Activated T-cell treated with anti-CD3 and anti-CD28 coated beads, Interleukin-2, amount 50 U/mL, for 72 hours (primary cell): ENCODE measurements around the gene IL2RA. TPM values are rescaled to one million over a fixed set of nuclear protein-coding genes. Genes with fewer than 3 reads are reported as not detected.
A peak's percentile ranks its signal among the peaks of the same experiment; 100 is the strongest.

Source experiments
- ATAC-seq, 2 donors: fragments of 150-1000 bp; cut with Tn5 transposase; replicated peaks in 1 of 2; 2 replicates each; pipeline ENCODE4 v1.10.0; 2021; ENCODE audit warnings: moderate library complexity in 2 of 2, mild to moderate bottlenecking in 1 of 2
- DNase-seq, 2 donors: peaks; one replicate each; pipeline ENCODE4 v3.0.0; 2021 to 2022; ENCODE audit warnings: mixed read lengths in 1 of 2
- H3K27ac Mint-ChIP-seq: one replicate; pipeline ENCODE4 v1.8.0; 2022; ENCODE audit warnings: mild to moderate bottlenecking, moderate library complexity, mixed read lengths
- H3K27me3 Mint-ChIP-seq: one replicate; pipeline ENCODE4 v1.8.0; 2022; ENCODE audit warnings: low read depth, mixed read lengths
- H3K36me3 Mint-ChIP-seq, 2 donors: one replicate each; pipeline ENCODE4 v1.8.0; 2022; ENCODE audit warnings: mixed read lengths in 2 of 2, mild to moderate bottlenecking in 1 of 2; ENCODE audit not compliant: insufficient read depth in 2 of 2
- H3K4me1 Mint-ChIP-seq: one replicate; pipeline ENCODE4 v1.8.0; 2022; ENCODE audit warnings: low read depth, mixed read lengths
- H3K4me3 Mint-ChIP-seq, 2 donors: one replicate each; pipeline ENCODE4 v1.8.0; 2022; ENCODE audit warnings: mild to moderate bottlenecking in 2 of 2, mixed read lengths in 2 of 2, moderate library complexity in 2 of 2
- H3K9me3 Mint-ChIP-seq, 2 donors: one replicate each; pipeline ENCODE4 v1.8.0; 2022; ENCODE audit warnings: mixed read lengths in 2 of 2
- total RNA-seq, 2 donors: library from RNA; stranded (reverse); gene quantifications; one replicate each; pipeline ENCODE4 v1.2.3, GENCODE V29; 2022

IL2RA gene
- total RNA-seq, 2 donors from 2014 or later, result 848 to 1,110 TPM

DNA sequence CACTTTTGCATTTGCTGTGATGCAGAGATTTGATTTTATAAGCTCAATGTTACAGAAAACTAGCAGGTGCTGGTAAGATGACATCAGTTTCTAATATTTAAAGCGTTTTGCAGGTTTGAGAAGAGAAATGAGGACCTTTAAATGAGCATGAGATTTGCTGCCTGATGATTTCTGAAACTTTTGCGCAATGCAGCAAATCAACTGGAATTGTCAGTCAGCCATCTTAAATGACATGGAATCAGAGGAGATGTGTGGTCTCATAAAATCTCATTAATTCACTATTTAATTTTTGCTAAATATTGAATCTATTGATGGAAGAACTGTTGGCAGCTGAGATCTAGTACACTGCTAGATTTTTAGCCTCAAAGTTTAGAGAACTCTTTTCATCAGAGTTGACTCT is 30.6 kb upstream of the IL2RA start:
- no peak for ATAC-seq
- Mint-ChIP-seq H3K4me3 (peak overlapping the region; percentile 73 to 86), H3K27ac (peak overlapping the region; percentile 69), H3K27me3 (no peaks in the 10 kb centered on the region), H3K4me1 (peaks cover 67% of the 10 kb centered on the region), H3K36me3 (peaks cover 5 to 31% of the 10 kb centered on the region in 2 donors), H3K9me3 (no peaks in the 10 kb centered on the region)
- no peak for DNase-seq

GRCh38 chr10:6091630-6092029 is 29.5 kb upstream of the IL2RA start:
- ATAC-seq (no peak), DNase-seq (no peak)
- Mint-ChIP-seq H3K4me1 (peaks cover 78% of the 10 kb centered on the region), H3K4me3 (peak overlapping the region; percentile 73 to 86), H3K36me3 (peaks cover 4 to 22% of the 10 kb centered on the region in 2 donors), H3K27ac (peak overlapping the region; percentile 69), H3K27me3 (no peaks in the 10 kb centered on the region), H3K9me3 (no peaks in the 10 kb centered on the region)

DNA sequence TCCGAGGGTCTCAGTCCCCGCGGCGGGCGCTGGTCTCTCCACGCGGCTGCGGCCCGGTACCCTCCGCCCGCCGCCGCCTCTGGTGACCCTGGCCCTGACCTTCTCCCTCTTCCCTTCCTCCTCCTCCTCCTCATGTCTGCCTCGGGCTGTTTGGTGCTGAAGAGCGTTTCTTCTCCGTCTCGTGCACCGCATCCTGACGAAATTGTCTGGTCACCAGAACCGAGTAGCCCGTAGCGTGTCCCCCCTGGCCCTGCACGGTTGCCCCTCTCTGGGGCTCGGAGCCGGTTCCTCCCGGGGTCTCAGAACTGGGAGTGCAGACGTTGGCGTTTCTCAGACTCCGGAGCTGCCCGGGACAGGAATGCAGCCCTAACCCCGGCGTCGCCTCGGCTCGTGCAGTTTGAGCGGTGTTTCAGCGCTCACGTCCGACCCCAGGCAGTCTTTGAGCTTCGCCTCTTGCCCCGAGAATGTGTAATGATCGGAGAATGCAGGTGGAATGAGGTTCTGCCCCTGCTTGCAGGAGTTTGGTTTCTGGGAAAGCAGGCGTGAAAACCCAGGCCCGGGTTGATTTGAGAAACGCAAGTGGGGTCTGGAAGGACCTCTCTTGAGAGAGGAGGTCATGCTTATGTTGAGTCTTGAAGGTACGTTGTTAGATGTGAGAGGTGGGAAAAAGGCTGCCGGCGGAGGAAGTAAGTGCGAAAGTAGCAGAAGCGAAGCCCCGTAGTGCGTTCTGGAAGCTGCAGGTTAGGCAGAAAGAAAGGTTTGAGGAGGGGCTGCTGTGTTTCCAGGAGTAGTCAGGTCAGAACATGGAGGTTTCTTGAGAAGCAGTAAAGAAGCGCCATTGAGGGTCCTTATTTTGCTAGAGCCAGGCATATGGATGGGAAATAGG is 27.4 kb upstream of the IL2RA start:
- H3K27ac Mint-ChIP-seq, result peak overlapping the region; percentile 75
- no peaks in the 10 kb centered on the region for H3K9me3 Mint-ChIP-seq
- DNase-seq (peak; percentile 32 to 41), ATAC-seq (peak; percentile 22 to 27)
- no peaks in the 10 kb centered on the region for H3K27me3 Mint-ChIP-seq
- H3K36me3 Mint-ChIP-seq, result peaks cover 4 to 20% of the 10 kb centered on the region in 2 donors
- H3K4me1 Mint-ChIP-seq, result peaks cover 83% of the 10 kb centered on the region
- peak overlapping the region; percentile 91 to 92 for H3K4me3 Mint-ChIP-seq

DNA sequence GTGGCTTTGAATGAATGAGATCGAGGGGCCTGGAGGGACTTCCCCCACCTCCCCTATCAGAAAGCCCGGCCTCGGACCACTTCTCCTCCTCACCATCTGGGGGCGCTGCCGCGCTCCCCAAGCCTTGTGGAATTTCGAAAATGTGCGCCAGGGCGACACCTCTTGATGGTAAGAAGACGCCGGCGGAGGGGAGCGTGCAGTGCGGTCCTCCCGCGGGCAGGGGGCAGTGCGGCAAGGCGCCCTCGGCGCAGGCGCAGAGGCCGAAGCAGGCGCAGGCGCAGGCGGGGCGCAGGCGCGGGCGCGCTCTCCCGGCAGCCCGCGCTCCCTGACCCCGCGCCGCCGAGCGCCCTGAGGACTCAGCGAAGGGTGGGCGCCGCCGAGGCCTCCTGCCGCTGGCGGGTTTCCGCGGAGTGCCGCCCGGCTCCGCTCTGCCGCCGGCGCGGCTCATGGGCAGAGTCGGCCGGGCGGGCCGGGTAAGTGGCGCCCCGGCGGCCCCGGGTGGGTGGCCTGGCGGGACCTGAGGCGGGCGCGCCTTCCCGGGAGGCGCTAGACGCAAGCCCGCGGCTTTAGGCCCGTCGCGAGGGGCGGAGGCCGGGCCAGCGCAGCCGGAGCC is 26.7 kb upstream of the IL2RA start, which contains the start of gene RBM17:
Gene RBM17, plus strand, starts transcription at position 314 of the 613 bp plus-strand sequence. CDS start 8,032 bp downstream, outside the sequence.
- DNase-seq, result peak; percentile 95 to 99
- Mint-ChIP-seq H3K27ac (peak within 1 kb of the TSS; percentile 75), H3K4me3 (peak within 1 kb of the TSS; percentile 91 to 92), H3K27me3 (no peaks in the 10 kb centered on the region), H3K4me1 (peaks cover 83% of the 10 kb centered on the region), H3K36me3 (peaks cover 4 to 13% of the 10 kb centered on the region in 2 donors), H3K9me3 (no peaks in the 10 kb centered on the region)
- peak; percentile 77 to 79 for ATAC-seq

GRCh38 chr10:6086375-6087233 is 24.4 kb upstream of the IL2RA start:
- peaks cover 85% of the 10 kb centered on the region for H3K4me1 Mint-ChIP-seq
- H3K9me3 Mint-ChIP-seq, result peaks cover 4 to 7% of the 10 kb centered on the region in 2 donors
- peaks cover 9 to 14% of the 10 kb centered on the region in 2 donors for H3K36me3 Mint-ChIP-seq

DNA sequence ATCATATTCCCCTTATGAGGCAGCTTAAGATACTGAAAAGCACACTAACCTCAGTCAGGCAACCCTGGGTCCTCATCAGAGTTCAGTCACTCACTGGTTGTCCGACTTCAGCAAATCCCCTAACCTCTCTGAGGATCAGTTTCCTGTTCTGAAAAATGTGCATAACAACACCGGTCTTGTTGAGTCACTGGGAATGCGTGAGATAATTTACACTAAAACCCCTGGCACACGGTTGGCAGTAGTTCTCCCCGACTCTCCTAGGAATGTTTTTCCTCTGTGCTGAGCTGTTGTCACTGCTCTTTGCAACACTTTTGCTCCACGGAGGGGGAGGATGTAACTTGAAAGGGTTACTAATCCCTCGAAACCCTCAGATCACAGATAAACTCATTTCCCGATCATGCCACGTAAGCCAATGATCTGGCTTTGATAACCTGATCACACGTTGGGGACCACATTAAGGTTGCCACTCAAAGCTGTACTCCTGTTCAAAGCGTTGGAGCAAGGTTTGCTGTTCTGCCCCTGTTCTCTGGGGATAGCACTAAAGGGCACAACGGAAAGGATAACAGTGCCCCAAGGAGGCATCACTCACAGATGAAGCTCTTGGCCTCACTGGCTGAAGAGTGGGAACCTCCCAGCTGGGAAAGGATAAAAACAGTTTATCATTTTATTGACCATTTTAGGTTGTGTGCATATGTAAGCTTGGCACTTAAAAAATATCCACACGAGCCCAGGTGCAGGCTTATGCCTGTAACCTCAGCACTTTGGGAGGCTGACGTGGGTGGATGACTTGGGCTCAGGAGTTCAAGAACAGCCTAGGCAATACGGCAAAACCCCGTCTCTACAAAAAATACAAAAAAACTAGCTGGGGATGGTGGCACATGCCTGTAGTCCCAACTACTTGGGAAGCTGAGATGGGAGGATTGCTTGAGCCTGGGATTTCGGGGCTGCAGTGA is 21.6 kb upstream of the IL2RA start:
- Mint-ChIP-seq H3K27me3 (no peaks in the 10 kb centered on the region), H3K4me3 (peak overlapping the region; percentile 82 to 83), H3K27ac (peak overlapping the region; percentile 92), H3K9me3 (peaks cover 4 to 7% of the 10 kb centered on the region in 2 donors), H3K36me3 (peaks cover 7 to 13% of the 10 kb centered on the region in 2 donors), H3K4me1 (peaks cover 83% of the 10 kb centered on the region)
- ATAC-seq (peak; percentile 82 to 84), DNase-seq (peak; percentile 85 to 87)

More at GRCh38 chr10:6086375-6087233, 24.4 kb upstream of the IL2RA start:
- peak overlapping the region; percentile 59 for H3K27ac Mint-ChIP-seq
- DNase-seq, result peak; percentile 86 to 91
- peak; percentile 36 to 38 for ATAC-seq
- H3K27me3 Mint-ChIP-seq, result no peaks in the 10 kb centered on the region
- H3K4me3 Mint-ChIP-seq, result peak overlapping the region; percentile 78 to 80

- H3K27me3 Mint-ChIP-seq, result no peaks in the 10 kb centered on the region
- peaks cover 7 to 13% of the 10 kb centered on the region in 2 donors for H3K36me3 Mint-ChIP-seq
- H3K27ac Mint-ChIP-seq, result peak overlapping the region; percentile 92
- ATAC-seq (peak; percentile 51 to 52), DNase-seq (peak; percentile 43 to 48)
- H3K9me3 Mint-ChIP-seq, result peaks cover 4 to 7% of the 10 kb centered on the region in 2 donors
- H3K4me1 Mint-ChIP-seq, result peaks cover 73% of the 10 kb centered on the region
- peak overlapping the region; percentile 82 to 83 for H3K4me3 Mint-ChIP-seq
Measured at GRCh38 chr10:6082496-6083395, 20.6 kb upstream of the IL2RA start.

DNA sequence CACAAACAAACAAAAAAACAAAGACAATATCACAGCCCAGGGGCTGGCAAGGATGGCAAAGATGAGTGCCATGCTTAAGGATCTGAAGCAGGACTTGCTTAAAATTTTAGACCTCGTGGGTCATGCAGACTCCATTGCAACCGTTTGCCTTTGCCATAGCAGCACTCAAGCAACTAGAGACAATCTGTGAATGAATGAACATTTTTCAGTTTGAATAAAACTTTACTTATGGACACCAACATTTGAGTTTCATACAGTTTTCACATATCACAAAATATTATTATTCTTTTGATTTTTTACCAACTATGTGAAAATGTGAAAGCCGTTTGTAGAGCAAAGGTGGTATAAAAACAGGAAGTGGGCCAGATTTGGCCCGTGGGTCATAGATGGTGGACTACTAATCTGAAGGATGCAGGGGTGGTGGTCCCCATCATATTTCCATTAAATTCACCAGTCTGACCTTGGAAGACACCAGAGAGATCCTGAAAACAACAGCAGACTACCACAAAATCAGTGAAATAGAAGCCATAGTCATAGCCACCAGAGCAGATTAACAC is 18.3 kb upstream of the IL2RA start:
- H3K27me3 Mint-ChIP-seq, result no peaks in the 10 kb centered on the region
- H3K9me3 Mint-ChIP-seq, result peaks cover 4 to 7% of the 10 kb centered on the region in 2 donors
- H3K4me1 Mint-ChIP-seq, result peaks cover 66% of the 10 kb centered on the region
- DNase-seq (no peak), ATAC-seq (no peak)
- no peak overlapping the region for H3K4me3 Mint-ChIP-seq
- H3K27ac Mint-ChIP-seq, result no peak overlapping the region
- peaks cover 7 to 13% of the 10 kb centered on the region in 2 donors for H3K36me3 Mint-ChIP-seq

- ATAC-seq (no peak), DNase-seq (no peak)
- Mint-ChIP-seq H3K27me3 (no peaks in the 10 kb centered on the region), H3K4me3 (no peak overlapping the region), H3K9me3 (peaks cover 4 to 7% of the 10 kb centered on the region in 2 donors), H3K27ac (no peak overlapping the region), H3K4me1 (peaks cover 67% of the 10 kb centered on the region), H3K36me3 (peaks cover 7 to 13% of the 10 kb centered on the region in 2 donors)
Measured at GRCh38 chr10:6079044-6079443, 16.9 kb upstream of the IL2RA start.

DNA sequence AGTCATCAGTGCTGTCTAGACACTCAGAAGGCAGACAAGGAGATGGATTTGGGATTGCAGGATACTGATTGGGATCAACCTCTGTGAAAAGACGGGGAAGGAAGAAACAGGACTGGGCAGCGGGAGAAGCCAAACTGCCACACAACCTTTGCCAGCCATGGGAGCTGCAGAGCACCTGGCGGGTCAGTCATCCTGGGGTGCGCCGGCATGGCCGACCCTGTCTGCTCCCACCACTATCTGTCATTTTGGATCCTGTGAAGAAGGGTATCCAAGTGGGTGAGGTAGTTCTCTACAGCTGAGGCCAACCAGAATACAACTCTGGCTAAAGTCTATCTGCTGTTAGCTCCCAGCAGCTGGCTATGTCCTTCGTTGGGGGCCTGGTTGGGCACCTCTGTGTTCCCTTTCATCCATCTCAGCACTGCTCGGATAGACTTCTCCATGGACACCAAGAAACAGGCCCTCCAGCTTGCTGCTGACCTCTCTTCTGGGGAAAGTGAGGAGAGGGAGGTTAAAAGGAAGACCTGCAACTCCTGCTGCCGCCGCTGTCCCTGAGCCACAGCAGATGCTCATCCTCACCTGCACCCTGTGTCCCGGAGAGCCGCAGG is 15.0 kb upstream of the IL2RA start:
- Mint-ChIP-seq H3K36me3 (peaks cover 3 to 9% of the 10 kb centered on the region in 2 donors), H3K27ac (no peak overlapping the region), H3K9me3 (peaks cover 0 to 4% of the 10 kb centered on the region in 2 donors), H3K4me1 (peaks cover 67% of the 10 kb centered on the region), H3K4me3 (no peak overlapping the region), H3K27me3 (no peaks in the 10 kb centered on the region)
- DNase-seq (no peak), ATAC-seq (no peak)
